PFSK-1 (cell line): Measurements from ENCODE around the gene TBC1D7.

Source experiments
- FOXP2 ChIP-seq: optimal IDR thresholded peaks from 2 replicates; pipeline ENCODE3; 2011; ENCODE audit warnings: borderline replicate concordance, control low read depth, inconsistent platforms; ENCODE audit not compliant: insufficient read depth; ENCODE audit errors: extremely low read length, extremely low read depth
- POLR2AphosphoS5 ChIP-seq: IDR thresholded peaks from 2 replicates; pipeline ENCODE4 v1.6.1; 2012; ENCODE audit warnings: low read depth, mild to moderate bottlenecking, control low read depth, low read length, moderate library complexity
- REST ChIP-seq, 2 experiments: IDR thresholded peaks; 2 replicates each; pipeline versions ENCODE4 v1.6.1 to v1.8.0; 2011 to 2012; ENCODE audit warnings: low read depth in 2 of 2, low read length in 2 of 2, control low read depth in 1 of 2, inconsistent platforms in 1 of 2, mild to moderate bottlenecking in 1 of 2, moderate library complexity in 1 of 2; ENCODE audit not compliant: insufficient read depth in 1 of 2
- SIN3A ChIP-seq: IDR thresholded peaks from 2 replicates; pipeline ENCODE4 v1.6.1; 2012; ENCODE audit warnings: mild to moderate bottlenecking, low read length, moderate library complexity, borderline replicate concordance; ENCODE audit not compliant: insufficient read depth
- TAF1 ChIP-seq: IDR thresholded peaks from 2 replicates; pipeline ENCODE4 v1.6.1; 2012; ENCODE audit warnings: low read length, control low read depth, borderline replicate concordance; ENCODE audit not compliant: insufficient read depth

Gene TBC1D7

GRCh38 chr6:13267142-13267651, 61.1 kb downstream of the TBC1D7 start:
- TF ChIP-seq REST (IDR thresholded peaks at IDR 0.05; ENCODE audit: insufficient read depth in 1 of 2, low read depth in 2 of 2, low read length in 2 of 2): no peak
- TF ChIP-seq POLR2AphosphoS5: no peak
- no peak for TF ChIP-seq TAF1
- TF ChIP-seq SIN3A: no peak
- TF ChIP-seq FOXP2: no peak

- TF ChIP-seq SIN3A (no peak), FOXP2 (no peak), POLR2AphosphoS5 (no peak), REST (IDR thresholded peaks at IDR 0.05; ENCODE audit: insufficient read depth in 1 of 2, low read depth in 2 of 2, low read length in 2 of 2) (no peak), TAF1 (no peak)
Measured at GRCh38 chr6:13263669-13264068, 64.7 kb downstream of the TBC1D7 start.

- TF ChIP-seq POLR2AphosphoS5: no peak
Measured at GRCh38 chr6:13262302-13263230, 65.8 kb downstream of the TBC1D7 start.

- TF ChIP-seq SIN3A (no peak), FOXP2 (no peak), POLR2AphosphoS5 (no peak), REST (IDR thresholded peaks at IDR 0.05; ENCODE audit: insufficient read depth in 1 of 2, low read depth in 2 of 2, low read length in 2 of 2) (no peak), TAF1 (no peak)
Measured at GRCh38 chr6:13261464-13261994, 66.8 kb downstream of the TBC1D7 start.

- TF ChIP-seq REST (IDR thresholded peaks at IDR 0.05; ENCODE audit: insufficient read depth in 1 of 2, low read depth in 2 of 2, low read length in 2 of 2) (no peak), TAF1 (no peak), SIN3A (no peak), FOXP2 (no peak), POLR2AphosphoS5 (no peak)
Measured at GRCh38 chr6:13260831-13261230, 67.5 kb downstream of the TBC1D7 start.
